Nephron progenitor cell (in vitro differentiated cells): ENCODE results near the gene RHOH.

Experiments
- DNase-seq: peaks from one replicate; pipeline ENCODE4 v3.0.0; 2021
- H3K27ac Mint-ChIP-seq: 2 replicates; pipeline ENCODE4 v1.8.0; 2021; ENCODE audit warnings: mild to moderate bottlenecking, moderate library complexity, mixed read lengths
- H3K27me3 Mint-ChIP-seq: 2 replicates; pipeline ENCODE4 v1.8.0; 2021; ENCODE audit warnings: mild to moderate bottlenecking, low read depth, mixed read lengths; ENCODE audit not compliant: poor library complexity
- H3K36me3 Mint-ChIP-seq: 2 replicates; pipeline ENCODE4 v1.8.0; 2021; ENCODE audit warnings: low read depth, mixed read lengths
- H3K4me1 Mint-ChIP-seq: 2 replicates; pipeline ENCODE4 v1.8.0; 2021; ENCODE audit warnings: mixed read lengths
- H3K4me3 Mint-ChIP-seq: 2 replicates; pipeline ENCODE4 v1.8.0; 2021; ENCODE audit warnings: mild to moderate bottlenecking, moderate library complexity, mixed read lengths
- H3K9me3 Mint-ChIP-seq: 2 replicates; pipeline ENCODE4 v1.8.0; 2021; ENCODE audit warnings: mild to moderate bottlenecking, moderate library complexity, mixed read lengths
- TF ChIP-seq, protein P1 (sequence below): fragments of 200-600 bp; sonication (generic); IDR thresholded peaks from 2 replicates; pipeline ENCODE4 v1.5.0; 2021; ENCODE audit warnings: antibody characterized with exemption

The RHOH gene

DNA sequence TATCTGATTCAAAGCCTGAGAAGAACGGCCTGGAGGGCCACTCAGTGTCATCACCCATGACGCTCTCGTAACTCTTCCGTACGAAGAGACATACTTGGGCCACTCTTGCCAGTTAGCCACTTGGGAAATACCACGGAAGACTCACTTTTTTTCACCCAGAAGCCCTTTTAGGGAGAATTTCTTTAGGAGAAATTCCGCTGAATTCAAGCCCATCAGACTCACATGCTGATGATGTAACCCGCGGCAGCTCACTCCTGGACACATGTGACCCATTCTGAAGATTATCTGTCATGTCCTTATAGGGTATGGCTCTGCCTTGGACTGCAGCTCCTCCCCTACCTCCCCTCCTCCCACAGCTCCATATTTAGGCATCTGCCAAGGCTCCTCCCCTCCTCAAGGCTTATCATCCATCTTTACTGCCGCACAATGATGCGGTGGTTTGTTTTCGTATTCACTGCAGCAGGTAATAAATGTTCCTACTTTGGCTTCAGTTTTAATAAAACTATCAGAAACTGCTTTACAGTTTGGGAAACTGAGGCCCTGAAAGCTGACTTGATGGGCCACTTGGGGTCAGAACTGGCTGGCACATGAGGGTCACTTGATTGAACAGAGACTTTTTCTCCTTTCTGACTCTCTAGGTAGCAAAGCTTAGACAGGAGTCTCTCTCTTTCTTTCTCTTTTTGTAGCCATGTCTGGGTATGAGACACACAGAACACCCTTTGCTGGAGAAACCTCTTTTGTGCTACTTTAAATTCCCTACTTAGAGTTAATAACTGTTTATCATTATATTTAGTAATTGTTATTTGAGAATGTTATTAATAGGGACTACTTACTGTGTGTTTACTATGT, 42.1 kb downstream of the RHOH start:
- Mint-ChIP-seq H3K9me3 (no peaks in the 10 kb centered on the region), H3K4me1 (peaks cover 21% of the 10 kb centered on the region), H3K27me3 (no peaks in the 10 kb centered on the region), H3K36me3 (peaks cover 12% of the 10 kb centered on the region), H3K27ac (peak overlapping the region; percentile 20), H3K4me3 (no peak overlapping the region)
- no peak for DNase-seq
- TF ChIP-seq, protein P1, sequence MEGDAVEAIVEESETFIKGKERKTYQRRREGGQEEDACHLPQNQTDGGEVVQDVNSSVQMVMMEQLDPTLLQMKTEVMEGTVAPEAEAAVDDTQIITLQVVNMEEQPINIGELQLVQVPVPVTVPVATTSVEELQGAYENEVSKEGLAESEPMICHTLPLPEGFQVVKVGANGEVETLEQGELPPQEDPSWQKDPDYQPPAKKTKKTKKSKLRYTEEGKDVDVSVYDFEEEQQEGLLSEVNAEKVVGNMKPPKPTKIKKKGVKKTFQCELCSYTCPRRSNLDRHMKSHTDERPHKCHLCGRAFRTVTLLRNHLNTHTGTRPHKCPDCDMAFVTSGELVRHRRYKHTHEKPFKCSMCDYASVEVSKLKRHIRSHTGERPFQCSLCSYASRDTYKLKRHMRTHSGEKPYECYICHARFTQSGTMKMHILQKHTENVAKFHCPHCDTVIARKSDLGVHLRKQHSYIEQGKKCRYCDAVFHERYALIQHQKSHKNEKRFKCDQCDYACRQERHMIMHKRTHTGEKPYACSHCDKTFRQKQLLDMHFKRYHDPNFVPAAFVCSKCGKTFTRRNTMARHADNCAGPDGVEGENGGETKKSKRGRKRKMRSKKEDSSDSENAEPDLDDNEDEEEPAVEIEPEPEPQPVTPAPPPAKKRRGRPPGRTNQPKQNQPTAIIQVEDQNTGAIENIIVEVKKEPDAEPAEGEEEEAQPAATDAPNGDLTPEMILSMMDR, result no peak

DNA sequence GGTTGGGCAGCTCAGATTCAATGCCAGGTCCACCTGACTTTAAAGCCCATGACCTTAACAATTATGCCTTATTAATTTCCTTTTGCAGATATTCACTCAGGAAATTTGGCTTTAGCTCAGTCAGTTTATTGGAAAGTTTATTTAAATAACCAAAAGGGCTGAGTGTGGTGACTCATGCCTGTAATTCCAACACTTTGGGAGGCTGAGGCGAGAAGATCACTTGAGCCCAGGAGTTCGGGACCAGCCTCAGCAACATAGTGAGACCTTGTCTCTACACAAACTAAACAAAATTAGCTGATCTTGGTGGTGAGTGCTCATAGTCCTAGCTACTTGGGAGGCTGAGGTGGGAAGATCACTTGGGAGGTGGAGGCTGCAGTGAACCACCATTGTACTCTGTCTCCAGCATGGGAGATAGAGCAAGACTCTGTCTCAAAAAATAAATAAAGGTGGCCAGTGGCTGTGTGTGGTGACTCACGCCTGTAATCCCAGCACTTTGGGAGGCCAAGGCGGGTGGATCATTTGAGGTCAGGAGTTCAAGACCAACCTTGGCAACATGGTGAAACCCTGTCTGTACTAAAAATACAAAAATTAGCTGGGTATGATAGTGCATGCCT, 43.3 kb downstream of the RHOH start:
- TF ChIP-seq, protein P1, result no peak
- Mint-ChIP-seq H3K27me3 (no peaks in the 10 kb centered on the region), H3K9me3 (no peaks in the 10 kb centered on the region), H3K4me3 (no peak overlapping the region), H3K4me1 (peaks cover 21% of the 10 kb centered on the region), H3K36me3 (peaks cover 7% of the 10 kb centered on the region), H3K27ac (no peak overlapping the region)
- no peak for DNase-seq

DNA sequence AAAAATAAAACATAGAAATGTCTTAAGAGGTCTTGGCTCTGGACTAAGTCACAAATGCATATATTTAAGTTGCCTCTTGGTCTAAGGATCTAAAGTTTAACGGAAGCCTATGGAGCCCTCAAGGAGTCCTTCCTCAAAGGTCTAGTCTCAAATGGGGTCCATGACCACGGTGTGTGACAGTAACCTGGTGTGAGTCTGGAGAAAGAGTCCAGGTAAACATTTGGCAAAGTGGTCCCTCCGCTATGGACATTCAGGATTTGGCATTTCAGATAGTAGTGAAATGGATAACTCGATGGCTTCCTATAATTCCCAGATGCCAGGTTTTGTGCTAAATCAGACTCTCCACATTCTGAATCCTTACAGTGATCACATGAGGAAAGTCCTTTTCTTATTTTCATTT, 44.2 kb downstream of the RHOH start:
- Mint-ChIP-seq H3K4me1 (peaks cover 26% of the 10 kb centered on the region), H3K36me3 (peaks cover 7% of the 10 kb centered on the region), H3K27me3 (no peaks in the 10 kb centered on the region), H3K4me3 (no peak overlapping the region), H3K27ac (no peak overlapping the region), H3K9me3 (no peaks in the 10 kb centered on the region)
- no peak for DNase-seq
- TF ChIP-seq, protein P1, result no peak

- Mint-ChIP-seq H3K9me3 (no peaks in the 10 kb centered on the region), H3K4me1 (peaks cover 28% of the 10 kb centered on the region), H3K27me3 (no peaks in the 10 kb centered on the region), H3K36me3 (peaks cover 11% of the 10 kb centered on the region), H3K27ac (peak overlapping the region; percentile 45), H3K4me3 (no peak overlapping the region)
- no peak for DNase-seq
- TF ChIP-seq, protein P1, result no peak
These were observed 45.1 kb downstream of the RHOH start for GRCh38 chr4:40241941-40242340.

- no peaks in the 10 kb centered on the region for H3K27me3 Mint-ChIP-seq
- H3K27ac Mint-ChIP-seq, result no peak overlapping the region
- peaks cover 11% of the 10 kb centered on the region for H3K36me3 Mint-ChIP-seq
- peaks cover 20% of the 10 kb centered on the region for H3K4me1 Mint-ChIP-seq
- no peak overlapping the region for H3K4me3 Mint-ChIP-seq
- H3K9me3 Mint-ChIP-seq, result no peaks in the 10 kb centered on the region
- DNase-seq, result no peak
- TF ChIP-seq, protein P1, result no peak
These were observed 46.6 kb downstream of the RHOH start for GRCh38 chr4:40243386-40243948.
